Posterior vena cava (tissue), 2 donors: ENCODE data around the gene HMX1. TPM values are rescaled to one million over a fixed set of nuclear protein-coding genes. Genes with fewer than 3 reads are reported as not detected.

ENCODE experiments used
- DNase-seq: peaks from one replicate; pipeline ENCODE4 v3.0.0-alpha.2; 2020; ENCODE audit warnings: low spot score
- intact Hi-C, 2 donors: fragments of 100-400 bp; cut with DNase I; formaldehyde crosslinking; loops; one replicate each; pipeline versions ENCODE4 v1.14.1 to v1.14.2; 2022 to 2023
- total RNA-seq, 2 donors: library from RNA; stranded (reverse); fragmentation: NEBNext Ultra II Directional; extraction: Animal tissue kit (Norgen Biotek cat#: 25700); gene quantifications; one replicate each; pipeline ENCODE4 v1.2.1, GENCODE V29; 2021
- donor health status: DM: yes; HTN: yes; CAD: no.
- donor health status: DM: yes; HTN: yes; CAD: no.

HMX1 gene
- total RNA-seq, 2 donors from 2014 or later = 0.19 TPM; not detected in 1

DNA sequence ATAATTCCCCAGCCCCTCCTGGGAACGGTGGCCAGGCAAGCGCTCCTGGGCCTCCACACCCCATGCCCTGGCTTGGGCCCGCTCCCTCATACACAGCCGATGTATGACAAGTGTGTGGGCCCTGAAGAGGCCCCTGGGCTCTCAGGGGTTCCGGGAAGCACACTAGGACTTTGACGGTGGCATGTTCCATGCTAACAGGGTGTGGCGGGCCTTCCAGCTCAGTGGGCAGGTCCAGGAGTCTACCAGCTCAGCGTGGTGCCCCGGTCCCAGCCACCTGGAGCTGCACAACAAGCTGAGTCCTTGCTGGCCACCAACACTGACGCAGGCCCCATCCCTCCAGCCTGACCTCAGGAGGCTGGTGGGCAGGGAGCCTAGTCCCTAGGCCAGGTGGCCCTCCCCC is 24.4 kb upstream of the HMX1 start:
- no peak for DNase-seq
- intact Hi-C loops = no loop called here

DNA sequence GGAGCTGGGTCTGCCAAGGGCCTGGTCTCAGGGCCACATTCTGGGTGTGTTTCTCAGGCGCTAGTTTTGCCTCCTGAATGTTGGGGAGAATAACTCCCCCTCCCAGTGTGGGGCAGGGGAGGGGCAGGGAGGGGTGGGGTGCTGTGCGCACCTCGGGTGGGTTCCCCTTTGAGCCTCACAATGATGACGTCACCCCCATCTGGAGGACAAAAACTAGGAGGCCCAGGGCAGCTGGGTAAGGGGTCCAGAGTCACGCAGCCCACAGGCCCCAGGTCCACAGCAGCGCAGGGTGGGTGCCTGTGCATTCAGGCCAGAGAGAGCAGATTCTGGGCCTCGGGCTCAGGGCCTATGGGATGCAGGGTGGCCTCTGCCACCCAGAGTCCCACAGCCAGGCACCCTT is 23.7 kb upstream of the HMX1 start:
- intact Hi-C loops = no loop called here

DNA sequence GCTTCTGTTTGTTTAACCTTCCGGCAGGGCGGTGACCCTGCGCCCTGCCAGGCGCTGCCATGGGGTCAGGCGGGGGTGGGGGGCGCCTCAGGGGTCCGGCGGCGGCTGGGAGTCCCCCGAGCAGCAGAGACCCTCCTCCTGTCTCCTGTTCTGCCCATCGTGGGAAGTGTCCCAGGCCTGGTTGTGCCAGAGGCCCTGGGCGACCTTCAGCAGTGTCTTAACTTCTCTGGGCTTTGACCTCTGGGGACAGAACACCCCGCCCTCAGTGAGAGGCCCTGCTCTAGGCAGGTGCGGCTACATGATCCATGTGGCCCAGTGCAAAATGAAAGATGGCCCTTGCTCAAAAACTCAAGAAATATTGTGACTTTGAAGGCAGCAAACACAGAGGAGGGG is 22.8 kb upstream of the HMX1 start:
- DNase-seq = no peak
- intact Hi-C loops = no loop called here

More for the DNA sequence above, 23.7 kb upstream of the HMX1 start:
- DNase-seq = no peak

DNA sequence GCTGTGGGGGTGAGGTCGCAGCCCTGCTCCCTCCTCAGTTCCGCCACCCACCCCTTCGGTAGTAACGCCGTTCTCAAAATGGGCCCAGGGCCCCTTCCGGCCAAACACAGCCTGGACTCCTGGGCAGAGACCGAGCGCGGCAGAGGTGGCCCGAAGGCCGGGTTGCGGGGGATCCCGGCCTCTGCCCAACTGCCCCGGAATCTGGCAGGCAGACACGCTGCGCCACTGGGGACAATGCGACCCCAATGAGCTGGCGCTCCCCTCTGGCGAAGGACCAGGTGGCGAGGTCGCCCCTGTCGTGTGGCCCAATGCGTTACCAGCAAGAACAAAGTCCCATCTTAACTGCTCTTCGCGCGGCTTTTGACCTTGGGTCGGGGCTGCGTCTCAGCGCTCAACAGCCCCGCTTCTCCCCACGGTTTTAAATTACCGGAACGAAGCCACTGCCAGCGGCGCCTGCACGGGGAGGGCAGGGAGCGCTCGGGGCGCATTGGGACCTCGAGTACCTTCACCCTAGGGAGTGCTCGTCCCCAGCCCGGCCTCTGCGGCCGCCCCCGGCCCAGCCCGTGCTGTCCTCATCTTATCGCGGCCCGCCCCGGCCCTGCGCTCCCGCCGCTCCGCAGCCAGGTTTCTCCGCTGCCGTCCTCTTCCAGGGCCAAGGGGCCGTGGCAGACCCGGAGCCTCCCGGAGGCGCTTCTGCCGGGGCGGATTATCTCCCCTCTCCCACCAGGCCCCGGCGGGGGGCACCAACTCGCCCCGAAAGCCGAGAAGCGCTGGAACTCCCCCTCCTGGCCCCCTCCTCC is 22.2 kb upstream of the HMX1 start:
- no peak for DNase-seq
- intact Hi-C loops = no loop called here

DNA sequence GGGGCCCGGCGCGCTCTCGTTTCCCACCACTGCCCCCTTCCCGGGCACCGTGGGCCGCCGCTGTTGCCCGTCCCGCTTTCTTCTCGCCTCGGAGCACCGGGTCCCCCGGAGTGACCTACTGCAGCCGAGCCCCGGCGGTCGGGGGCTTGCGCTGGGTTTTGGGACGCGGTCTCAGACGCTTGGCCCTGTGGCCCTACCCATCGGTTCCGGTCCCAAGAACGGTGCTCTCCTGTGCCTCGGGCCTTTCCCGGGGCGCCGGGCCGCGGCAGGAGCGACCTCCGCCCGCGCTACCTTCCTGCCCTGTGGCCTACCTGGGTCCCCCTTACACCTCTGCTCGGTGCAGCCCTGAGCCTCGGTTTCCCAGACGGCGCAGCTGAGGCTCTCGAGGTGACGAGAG is 21.6 kb upstream of the HMX1 start:
- DNase-seq = no peak
- intact Hi-C loops = no loop called here

DNA sequence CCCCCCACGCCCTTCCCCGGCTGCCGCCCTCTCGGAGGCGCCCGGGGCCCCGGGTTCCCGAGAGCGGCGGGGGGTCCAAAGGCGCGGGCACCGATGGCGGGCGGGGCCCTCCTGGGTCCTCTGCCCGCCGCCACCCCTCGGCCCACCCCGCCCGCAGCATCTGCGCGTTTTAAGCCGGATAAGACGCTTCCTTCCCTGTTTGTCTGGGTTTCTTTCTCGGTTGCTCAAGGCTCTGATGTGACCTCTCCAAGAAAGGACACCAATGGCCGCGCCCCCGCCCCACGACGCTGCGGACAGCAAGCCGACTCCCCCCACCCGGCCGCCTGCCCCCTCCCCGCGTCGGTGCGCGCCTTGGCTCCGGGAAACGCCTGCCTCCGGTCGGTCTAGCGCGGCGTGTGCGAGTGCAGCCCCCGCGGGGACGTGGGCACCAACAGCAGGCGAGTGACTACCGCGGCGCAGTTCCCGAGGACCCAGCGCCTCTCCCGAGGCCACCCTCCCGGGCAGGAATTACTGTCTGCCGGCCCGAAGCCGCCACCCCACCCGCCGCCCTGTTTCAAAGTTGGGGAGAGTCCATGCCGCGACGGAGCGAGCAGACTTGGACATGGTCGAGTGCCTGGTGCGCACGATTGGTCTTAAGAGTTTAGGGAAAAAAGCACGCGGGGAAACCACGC is 21.1 kb upstream of the HMX1 start:
- no peak for DNase-seq
- intact Hi-C loops = no loop called here

DNA sequence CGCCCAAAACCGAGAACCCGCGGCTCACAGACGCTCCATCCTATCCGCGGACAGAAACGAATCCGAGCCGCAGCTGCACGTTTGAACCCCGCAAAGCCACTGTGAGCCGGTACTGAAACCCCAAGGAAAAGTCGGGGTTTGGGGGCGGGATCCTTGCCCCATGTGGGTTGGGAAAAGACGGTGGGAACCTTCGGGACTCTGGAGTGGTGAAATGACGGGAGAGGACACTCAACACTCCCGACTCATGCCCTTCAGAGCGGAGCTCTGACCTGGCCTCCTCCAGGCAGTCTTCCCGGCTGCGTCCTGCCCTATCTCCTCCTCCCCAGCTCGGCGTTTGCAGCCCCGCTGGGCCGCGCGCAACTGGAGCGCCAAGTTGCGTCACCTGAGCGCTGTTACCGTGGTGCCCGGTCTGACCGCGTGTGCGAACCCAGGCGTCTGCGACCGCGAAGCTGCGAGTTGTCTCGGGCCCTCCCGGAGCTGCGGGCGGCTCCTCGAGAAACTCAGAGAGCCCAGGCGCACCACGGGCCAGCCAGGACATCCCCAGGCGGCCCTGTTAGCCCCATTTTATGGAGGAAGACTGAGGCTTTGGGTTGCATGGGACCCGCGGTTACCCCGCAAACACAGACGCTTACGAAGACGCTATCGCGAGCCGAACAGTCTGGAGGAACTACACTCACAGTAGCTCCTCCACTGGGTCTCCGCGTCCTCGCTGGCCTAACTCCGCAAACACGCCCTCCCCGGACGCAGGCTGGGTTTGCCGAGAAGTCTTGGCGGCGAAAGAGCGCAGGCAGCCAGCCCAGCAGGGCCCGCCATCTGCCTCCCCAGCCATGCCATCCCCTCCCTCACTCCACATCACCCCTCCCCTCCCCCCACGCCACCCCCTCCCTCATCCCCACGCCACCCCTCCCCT is 20.3 kb upstream of the HMX1 start:
- no peak for DNase-seq
- intact Hi-C loops = no loop called here

DNA sequence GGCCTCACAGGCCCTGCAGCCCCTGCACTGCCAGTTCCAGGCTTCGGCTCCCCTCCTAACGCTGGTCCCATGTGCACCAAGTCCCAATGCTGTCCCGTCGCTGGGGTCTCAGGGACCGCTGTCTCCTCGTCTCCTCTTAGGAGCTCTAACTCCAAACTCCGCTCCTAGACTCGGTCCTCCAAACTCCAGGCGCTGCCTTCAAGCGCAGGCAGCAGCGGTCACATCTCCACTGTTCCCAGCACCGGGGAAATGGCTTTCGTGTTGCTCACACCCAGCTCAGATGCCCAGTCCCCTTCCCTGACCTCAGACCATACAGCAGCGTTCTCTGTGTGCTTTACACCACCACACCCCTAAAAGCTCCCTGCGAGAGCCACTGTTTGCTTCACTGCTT is 19.6 kb upstream of the HMX1 start:
- no peak for DNase-seq
- intact Hi-C loops = no loop called here

DNA sequence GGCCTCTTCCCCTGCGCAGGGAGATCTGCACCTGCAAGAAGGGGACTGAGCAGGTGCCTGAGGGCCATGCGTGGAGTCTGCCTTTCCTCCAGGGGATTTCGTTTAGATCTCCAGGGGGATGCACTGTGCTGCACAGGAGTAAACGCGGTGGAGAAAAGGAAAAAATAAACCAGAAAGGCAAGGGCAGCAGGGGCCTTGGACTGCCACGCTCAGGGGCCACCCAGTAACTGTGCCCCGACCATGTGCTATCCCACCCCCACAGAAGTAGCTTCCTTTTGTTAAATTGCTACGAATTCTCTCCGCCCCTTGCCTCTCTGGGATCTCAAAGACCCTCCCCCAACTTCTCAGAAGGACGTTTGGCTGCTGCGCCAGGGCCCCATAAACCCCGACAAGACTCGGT is 17.2 kb upstream of the HMX1 start:
- intact Hi-C loops = no loop called here

DNA sequence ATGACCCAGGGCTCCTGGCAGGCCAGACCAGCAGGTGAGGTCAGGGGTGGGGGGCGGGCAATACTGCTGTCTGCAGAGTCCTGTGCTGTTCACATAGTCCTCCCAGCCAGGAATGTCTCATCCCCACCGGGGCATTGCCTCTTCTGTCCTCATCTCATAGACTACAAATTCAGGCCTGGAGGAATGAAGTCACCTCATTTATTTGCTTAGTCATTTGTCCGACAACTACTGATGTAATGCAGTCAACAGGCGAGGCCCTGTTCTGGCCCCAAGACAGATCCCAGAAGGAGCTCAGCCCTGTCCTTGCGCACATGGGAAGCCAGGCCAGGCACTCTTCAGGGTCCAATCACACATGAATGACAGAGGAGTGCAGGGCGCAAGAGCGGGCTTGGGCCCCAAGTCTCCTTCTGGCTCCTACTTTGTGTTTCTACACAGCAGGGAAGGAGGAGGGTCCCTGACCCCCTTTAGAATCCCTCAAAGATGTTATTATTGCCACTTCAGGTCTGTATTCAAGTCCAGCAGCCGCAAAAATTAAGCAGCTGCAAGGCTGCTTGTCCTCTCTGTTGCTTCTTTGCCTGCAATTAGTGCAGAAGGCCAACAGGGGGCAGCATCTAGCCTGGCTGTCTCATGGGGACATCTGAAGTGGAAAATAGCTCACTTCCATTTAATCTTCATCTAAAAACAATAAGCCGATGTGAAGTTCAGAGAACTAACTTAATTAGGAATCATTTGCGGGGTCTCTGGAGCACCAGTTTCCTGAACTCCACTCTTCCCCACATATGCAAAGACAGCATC is 15.2 kb upstream of the HMX1 start:
- intact Hi-C loops = no loop called here
- DNase-seq = no peak

More for the DNA sequence above, 17.2 kb upstream of the HMX1 start:
- DNase-seq = no peak

DNA sequence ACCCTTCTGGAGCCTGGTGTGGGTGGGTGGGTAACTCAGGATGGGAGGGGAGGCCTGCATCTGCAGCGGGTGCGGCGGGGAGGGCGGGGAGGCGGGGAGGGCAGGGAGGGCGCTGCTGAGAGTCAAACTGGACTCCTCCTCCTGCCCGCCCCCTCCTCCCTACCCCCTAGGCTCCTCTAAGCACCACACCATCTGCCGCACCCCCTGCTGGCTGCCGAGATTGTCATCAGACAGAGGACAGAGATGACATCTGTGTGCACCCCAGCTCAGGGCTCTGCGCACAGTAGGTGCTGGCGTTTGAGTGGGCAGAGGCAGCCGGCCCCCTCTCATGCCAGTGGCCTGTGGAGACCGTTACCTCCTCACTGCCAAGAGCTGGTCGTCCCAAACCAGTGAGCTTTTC is 10.6 kb upstream of the HMX1 start:
- intact Hi-C loops = no loop called here

DNA sequence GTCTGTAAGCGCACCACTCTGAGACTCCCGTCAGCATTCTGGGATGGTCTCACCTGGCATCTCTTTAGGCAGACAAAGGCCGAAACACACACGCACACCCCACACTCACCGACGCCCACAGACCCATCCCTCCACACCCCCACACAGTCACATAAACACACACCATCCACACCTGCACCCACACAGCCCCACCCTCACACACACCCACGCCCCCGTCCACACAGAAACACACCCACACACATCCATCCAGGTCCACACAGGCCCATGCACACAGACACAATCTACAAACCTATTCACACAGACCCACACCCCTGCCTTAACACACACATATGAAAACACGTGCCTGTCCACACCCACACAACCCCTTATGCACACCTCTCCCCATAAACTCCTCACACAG is 9.2 kb upstream of the HMX1 start:
- intact Hi-C loops = no loop called here
- DNase-seq = no peak

More for the DNA sequence above, 10.6 kb upstream of the HMX1 start:
- no peak for DNase-seq

DNA sequence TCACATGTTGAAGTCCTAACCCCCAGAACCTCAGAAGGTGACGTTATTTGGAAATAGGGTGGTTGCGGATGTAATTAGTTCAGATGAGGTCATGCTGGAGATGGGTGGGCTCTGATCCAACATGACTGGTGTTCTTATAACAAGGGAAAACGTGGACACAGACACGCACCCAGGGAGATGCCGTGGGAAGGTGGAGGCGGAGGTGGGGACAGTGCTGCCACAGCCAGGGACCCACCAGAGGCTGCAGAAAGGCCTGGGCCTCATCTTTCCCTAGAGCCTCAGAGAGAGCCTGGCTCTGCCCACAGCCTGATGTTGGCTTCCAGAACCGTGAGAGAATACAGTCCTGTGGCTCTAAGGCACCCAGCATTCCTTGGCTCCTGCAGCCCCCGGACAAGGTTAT is 7.9 kb upstream of the HMX1 start:
- intact Hi-C loops = no loop called here
- no peak for DNase-seq

DNA sequence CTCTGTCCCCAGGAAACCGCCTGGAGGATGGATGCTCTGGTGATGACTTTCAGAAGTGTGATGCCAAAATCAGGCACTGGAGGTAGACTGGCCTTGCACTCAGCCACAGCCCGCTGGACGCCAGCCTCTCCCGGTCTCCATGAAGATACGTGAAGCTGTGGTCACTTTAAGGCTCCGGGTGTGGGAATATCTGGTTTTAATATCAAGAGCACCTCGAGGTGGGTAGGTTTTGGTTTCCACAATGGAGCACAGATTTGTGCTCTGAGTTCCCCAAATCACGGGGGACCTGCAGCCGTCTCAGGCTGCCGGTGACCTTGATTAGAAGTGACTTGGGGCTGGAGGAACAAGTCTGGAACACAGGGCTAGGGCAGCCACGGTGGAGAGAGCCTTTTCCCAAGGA is 6.8 kb upstream of the HMX1 start:
- intact Hi-C loops = no loop called here
- no peak for DNase-seq

DNA sequence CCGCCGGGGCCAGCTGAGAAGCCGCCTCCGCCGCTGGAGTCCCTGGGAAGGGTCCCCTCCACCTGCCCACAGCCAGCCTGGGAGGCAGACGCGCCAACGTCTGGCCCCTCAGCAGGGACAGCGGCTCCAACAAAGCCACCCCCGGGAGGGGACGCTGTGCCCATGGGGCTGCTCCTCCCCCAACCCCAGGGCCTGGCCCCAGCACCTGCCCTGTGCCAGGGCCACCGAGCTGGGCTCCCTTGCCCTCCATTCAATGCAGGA is 6.1 kb upstream of the HMX1 start:
- intact Hi-C loops = no loop called here
- no peak for DNase-seq

DNA sequence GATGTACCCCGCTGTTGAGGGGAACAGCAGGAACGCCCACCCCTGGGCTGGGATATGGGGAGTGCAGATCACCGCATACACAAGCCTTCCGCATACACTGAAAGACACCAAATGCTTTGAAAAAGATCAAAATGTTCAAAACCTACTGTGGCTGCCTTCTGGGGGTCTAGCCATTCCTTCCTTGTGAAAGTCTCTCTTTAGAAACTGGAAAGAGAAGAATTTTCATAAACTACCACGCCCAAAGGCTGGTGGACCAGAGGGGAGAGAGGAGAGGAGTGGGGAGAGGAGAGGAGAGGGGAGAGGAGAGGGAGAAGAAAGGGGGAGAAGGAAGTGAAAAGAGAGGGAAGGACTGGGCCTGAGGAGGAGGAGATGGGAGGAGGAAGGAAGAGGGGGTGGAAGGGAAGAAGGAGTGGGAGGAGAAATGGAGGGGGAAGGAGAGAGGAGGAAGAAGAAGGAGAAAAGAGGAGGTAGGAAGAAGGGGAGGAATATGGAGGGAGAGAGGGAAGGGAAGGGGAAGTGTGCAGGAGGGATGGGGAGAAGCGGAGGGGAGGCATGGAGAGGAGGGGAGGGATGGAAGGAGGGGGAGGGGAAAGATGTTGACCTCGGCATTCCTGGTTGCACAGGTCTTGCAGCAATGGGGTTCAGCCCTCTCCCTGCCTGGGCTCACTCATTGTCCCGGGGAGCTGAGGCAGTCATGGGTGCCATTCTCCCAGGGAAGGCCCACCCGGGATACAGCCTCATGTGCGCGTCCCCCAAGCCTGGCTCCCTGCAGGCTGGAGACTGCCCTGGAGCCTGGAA is 5.5 kb upstream of the HMX1 start:
- intact Hi-C loops = no loop called here
- no peak for DNase-seq

DNA sequence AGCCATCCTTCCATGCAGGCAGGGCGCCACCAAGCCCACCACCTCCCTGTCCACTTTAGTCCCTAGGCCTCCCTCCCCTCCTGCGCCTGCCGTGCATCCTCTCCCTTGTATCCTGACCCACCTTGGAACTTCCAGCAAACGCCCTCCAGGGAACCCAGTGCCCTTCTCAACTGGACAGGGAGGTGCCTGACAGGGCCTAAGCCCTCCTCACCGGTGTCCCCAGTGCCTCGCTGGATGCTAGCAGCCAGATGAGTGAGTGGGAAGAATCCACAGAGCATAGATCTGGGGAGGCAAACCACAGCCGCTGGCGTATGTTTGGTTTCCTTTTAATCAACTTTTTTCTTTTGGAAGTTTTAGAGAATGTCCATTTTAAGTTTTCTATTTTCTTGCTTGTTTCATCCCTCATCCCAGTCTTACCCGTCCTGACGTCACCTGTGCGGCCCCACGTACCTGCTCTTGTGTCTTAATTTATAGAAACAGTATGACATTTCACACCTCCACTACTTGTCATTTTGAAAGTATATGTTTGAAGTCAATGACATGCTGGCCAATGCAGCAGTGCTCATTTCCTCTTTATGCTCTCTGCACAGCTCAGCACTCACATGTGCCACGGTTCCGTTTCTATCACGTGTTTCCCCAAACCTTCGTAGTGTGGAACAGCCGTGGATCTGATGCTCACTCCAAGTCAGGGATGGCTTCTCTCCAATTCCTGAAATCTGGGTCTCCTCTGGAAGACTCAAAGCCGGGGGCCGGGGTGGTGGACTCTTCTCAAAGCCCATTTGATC is 3.4 kb upstream of the HMX1 start:
- intact Hi-C loops = no loop called here
- DNase-seq = no peak
